MV-4-11 (cell line): ENCODE data around the gene ATP2A2.
A peak's percentile ranks its signal among the peaks of the same experiment; 100 is the strongest.
"Not testable (repeated sequence)": the region's sequence is repeated elsewhere in the genome, so short reads cannot be mapped to it uniquely, and the experiment has no call there.

Experiments
- DNase-seq: peaks from one replicate; lab custom pipeline; 2025; lab: John Stamatoyannopoulos, UW

ATP2A2 gene

DNA sequence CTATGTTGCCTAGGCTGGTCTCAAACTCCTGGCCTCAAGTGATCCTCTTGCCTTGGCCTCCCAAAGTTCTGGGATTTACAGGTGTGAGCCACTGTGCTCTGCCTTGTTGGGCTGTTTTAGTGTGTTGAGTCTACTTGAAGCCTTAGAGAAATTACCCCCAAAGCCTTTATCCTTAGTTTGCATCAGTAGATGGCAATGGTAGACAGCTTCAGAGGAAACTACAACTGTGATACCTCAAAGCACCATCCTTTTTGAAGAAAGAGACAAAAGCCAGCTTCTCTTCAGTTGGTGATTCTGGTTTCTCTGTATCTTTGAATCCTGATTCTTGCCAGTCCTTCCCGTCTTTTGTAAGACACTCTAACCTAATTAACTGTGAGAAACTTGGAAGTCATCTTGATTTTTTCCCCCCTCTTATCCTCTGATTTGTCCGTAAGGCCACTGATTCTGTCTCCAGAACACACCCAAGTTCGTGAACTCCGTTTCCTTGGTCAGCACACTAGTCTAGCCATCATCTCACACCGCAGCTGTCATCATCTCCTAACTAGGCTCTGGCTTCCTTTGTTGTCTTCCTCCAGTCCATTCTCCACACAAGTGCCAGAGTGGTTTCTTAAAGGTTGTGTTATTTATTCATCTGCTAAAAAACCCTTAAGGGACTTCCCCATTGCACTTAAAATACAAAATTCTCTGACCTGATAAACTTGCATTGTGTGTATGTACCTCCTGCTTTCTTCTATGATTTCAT lies 20.2 kb downstream of the ATP2A2 start:
- no peak for DNase-seq

DNA sequence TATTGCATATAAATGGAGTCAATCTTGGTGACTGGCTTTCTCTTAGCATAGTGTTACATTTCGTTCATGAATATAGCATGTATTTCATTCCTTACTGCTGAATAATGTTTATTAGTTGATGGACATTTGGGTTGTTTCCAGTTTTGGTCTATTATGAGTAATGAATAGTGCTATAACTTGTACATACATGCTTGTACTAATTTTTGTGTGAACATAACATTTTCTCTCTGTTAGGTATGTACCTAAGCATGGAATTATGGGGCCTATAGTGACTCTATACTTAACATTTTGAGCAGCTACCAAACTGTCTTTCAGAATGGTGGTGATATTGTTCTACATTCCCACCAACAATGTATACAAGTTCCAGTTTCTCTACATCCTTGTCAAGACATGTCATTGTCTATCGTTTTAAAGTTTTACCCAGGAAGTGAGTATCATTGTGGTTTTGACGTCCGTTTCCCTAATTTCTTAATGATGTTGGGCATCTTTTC lies 23.1 kb downstream of the ATP2A2 start:
- peak; percentile 28 for DNase-seq

DNA sequence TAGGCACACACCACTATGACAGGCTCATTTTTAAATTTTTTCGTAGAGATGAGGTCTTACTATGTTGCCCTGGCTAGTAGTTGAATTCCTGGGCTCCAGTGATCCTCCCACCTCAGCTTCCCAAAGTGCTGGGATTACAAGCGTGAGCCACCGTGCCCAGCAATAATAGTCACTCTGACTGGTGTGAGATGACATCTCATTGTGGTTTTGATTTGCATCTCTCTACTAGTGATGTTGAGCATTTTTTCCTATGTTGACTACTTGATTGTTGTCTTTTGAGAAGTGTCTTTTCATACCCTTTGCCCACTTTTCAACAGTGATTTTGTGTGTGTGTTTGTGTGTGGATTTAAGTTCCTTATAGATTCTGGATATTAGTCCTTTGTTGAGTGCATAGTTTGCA lies 26.3 kb downstream of the ATP2A2 start:
- DNase-seq = no peak

DNA sequence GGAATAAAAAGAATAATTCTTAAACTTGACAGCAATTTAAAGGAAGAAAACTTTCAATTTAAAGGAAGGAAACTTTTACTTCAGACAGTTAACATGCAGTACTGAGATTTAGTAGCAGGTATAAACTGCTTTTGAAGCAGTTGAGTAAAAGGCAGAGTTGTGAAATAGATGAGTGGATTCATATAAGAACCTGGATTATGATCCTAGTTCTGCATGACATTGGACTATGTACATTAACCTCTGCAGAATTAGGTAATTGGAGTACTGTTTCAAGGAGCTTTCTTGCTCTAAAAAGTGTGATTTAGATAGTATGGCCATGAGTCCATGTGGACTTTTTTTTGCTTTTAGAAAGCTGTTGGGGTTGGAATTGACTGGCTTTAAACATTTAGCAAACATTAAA lies 29.7 kb downstream of the ATP2A2 start:
- DNase-seq = no peak

DNA sequence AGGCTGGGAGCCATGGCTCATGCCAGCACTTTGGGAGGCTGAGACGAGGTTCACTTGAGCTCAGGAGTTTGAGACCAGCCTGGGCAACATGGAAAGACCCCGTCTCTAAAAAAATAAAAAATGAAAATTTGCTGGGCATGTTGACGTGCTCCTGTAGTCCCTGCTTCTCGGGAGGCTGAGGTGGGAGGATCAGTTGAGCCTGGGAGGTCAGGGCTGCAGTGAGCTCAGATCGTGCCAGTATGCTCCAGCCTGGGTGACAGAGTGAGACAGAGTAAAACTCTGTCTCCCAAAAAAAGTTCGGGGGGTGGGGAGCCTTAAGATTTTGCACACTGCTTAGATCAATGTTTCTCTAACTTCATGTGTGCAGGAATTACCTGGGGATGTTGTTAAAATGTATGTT lies 30.9 kb downstream of the ATP2A2 start:
- no peak for DNase-seq

DNA sequence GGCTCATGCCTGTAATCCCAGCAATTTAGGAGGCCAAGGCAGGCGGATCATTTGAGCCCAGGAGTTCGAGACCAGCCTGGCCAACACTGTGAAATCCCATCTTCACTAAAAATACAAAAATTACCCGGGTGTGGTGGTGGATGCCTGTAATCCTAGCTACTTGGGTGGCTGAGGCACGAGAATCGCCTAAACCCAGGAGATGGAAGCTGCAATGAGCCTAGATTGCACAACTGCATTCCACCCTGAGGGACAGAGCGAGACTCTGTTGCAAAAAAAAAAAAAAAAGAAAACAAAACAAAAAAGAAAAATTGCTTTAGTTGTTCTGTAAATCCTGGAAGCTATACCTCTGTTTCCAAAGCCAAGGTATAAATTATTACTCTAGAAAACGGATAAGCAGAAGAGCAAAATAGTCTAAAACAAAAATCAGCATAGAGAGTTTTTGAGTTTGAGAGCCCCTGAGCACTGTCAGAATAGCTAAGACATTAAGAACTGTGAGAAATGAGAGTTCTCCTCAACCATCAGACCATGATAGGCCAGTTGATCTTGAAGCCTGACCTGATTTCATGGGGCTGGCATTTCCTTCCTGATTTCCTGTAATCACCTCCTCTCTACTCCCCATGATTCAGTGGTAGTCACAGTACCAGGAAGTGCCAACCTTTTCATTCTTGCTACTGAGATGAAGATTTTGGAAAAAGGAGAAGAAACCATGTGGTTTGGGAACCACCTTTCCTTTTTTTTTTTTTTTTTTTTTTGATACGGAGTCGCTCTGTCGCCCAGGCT lies 31.7 kb downstream of the ATP2A2 start:
- DNase-seq = peak; percentile 33

DNA sequence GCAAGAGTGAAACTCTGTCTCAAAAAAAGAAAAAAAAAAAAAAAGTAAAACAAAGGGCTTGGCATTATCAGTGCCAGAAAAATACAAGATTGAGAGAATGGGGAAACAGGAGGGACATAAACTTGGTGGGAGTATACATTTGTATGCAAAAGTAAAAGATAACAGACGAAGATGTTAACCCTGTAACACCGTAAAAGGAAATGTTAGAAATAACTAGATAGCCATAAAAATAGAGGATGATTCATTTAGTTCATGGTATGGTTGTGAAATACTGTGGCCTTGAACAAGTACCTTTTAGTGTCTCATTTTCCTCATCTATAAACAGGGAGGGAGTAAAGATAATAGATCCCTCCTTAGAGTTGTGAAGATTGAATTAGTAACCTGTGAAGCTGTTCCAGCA lies 33.3 kb downstream of the ATP2A2 start:
- peak; percentile 73 for DNase-seq

DNA sequence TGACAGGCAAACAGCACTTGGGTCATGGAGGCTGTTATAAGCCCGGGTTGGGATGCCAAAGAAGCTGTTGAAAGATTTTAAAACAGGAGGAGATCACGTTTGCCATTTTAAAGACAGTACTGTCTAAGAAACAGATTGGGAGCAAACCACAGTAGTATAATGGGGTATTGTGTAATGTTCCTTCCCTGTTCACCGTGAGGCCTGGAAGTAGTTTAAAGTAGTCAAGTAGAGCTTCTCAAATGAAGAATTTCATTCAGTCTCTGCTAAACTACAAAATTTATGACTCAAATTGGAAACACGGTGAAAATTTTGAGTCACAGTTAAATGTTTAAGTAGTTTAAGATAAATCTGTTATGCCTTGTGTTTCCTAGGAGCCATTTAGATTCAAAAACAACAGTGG lies 35.8 kb downstream of the ATP2A2 start:
- DNase-seq = peak; percentile 68

DNA sequence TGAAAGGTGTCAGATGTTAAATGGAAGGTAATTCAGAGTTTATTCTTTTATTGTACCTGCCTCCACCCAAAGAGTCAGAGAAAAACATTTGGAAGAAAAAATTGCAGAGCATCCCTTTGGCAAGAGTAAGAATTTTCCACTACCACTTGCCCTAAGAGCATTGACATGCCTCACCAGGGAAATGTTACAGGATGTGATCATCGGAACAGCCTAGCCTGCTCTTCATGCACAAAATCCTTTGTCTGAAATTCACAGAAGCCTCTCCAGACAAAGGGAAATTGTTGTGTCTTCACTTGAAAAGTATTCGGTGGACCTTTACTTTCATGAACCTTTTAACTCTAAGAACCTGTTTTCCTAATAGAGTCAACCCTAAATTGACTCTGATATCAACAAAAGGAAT lies 36.9 kb downstream of the ATP2A2 start:
- no peak for DNase-seq

DNA sequence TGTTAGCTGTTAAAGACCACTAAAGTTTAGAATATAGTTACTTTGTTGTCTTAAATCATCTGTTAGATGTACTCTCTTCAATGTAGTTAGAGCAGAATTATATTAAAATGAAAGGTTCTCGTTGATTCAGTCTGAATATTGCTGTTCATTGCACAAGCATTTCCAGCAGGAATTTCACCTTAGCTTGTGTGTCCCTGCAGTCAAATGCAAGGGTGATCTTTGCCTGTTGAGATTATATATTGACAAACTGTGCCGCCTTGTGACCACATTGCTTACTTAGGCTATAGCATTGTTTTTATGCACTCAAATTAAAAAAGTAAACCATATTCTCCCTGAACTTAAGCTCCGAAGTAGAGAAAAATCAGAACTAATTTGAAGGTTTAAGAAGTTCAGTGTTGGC lies 39.5 kb downstream of the ATP2A2 start:
- no peak for DNase-seq

DNA sequence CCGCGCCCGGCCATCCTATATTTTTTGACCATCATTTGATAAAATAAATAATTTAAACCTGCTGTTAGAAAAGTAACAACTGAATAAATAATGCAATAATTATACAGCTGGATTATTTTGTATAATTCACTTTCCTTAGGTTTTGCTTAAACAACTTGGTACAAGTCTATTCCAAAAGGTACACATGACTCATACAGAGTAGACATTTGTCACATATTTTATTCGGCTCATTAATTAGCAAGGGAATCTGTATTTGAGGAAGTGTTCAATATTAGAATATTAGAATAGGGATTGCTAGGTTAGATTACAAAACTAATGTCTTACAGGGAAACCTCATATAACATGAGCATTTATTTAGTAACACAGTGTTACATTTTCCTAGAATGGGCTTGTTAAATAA lies 48.7 kb downstream of the ATP2A2 start:
- no peak for DNase-seq

DNA sequence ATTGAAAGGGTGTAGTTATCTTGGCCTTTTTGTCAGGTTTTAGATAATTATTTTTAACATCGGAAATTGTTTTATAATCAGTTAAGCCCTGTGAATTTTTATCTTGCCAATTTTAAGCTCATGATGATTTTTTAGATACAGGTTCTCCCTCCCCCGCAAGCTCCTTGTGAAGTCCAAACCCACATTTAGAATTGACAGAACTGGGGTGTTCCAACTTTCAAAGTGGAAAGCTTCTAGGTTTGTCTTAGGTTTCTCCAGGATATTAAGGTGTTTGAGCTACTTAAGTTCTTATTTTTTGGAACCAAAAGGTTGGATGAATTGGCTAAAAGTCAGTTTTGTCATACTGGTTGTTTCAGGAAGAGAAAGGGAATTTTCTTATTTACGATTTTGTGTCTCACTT lies 49.1 kb downstream of the ATP2A2 start:
- no peak for DNase-seq

DNA sequence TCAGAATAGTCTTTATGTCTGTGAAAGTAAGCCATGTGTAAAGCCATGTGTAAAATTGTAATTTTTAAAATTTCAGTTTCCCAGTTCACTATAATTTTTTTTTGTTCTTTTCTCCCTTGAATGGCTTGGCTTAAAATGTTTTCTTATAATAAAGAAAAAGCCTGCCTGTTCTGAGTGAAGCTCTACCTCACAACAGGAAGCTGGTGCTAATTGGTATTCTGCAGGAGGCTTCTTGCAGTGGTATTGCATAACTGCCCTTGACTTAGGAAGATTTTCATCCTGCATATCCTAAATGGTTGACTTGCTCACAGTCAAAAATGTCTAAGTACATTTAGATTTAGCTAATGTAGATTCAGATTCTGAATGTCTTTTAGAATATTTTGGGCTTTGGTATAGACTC lies 49.5 kb downstream of the ATP2A2 start:
- peak; percentile 72 for DNase-seq

DNA sequence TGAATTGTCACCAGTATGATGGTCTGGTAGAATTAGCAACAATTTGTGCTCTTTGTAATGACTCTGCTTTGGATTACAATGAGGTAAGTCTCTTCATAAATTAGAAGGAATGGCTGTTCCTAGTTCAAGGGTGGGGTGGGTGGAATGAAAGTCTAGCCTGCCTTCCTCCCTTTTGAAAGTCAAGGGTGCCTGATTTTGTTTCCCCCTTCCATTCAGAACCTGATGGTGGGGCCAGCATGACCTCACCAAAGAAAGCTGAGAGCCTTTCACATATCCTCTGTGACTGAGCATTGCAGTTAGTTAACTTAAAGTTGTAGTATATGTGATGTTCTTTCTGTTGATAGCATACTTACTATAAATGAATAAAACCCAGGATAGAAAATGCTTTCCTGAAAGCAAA lies 52.2 kb downstream of the ATP2A2 start:
- no peak for DNase-seq

DNA sequence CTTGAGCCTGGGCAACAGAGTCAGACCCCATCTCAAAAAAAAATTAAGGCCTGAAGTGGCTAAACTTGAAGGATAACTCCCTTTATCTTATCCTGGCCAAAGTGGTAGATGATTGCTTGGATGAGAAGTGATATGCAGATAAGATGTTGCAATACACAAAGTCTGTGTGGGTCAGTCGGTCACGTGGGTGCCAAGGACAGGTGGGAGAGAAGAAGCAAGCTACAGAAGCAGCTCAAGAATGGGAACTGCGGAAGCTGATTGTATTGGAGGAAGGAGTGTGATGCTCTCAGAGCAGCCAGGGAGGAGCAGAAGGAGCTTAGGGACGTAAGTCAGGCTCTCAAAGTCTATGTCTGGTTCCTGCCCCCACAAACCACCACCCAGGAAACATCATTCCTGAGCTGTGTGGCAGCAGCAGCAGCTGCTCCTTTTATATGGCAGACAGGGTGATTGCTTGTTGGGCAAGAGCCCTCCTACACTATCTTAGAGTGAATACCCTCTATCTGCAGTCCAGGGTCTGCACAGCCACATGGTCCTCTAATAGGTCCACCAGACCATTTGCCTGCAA lies 54.5 kb downstream of the ATP2A2 start:
- DNase-seq = no peak

DNA sequence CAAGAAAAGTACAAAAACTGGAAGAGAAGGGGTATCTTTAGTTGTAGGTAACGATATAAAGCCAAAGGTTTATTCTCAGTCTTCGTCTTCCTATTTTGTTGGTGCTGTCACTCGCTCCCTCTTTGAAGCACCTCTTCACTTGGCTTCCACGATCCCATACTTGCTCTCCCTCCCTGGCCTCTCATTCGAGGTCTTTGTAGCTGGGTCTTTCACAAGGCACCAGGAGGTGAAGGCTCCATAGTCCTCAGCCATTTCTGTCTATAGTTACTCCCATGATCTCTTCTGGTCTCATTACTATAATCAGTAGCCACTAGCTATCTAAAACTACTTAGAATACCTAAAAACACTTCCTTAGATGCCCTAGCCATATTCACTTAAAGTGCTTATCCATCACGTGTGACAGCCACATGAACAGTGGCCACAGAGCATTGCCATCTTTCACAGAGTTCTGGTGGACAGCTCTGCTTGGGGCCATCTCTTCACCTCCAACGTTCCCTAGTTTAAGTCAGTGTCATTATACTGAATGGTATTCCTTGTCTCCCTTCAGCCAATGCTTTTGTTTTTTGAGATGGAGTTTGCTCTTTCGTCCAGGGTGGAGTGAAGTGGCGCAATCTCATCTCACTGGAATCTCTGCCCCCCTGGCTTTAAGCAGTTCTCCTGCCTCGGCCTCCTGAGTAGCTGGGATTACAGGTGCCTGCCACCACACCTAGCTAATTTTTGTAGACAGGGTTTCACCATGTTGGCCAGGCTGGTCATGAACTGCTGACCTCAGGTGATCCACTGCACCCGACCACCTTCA lies 57.1 kb downstream of the ATP2A2 start:
- DNase-seq = no peak

DNA sequence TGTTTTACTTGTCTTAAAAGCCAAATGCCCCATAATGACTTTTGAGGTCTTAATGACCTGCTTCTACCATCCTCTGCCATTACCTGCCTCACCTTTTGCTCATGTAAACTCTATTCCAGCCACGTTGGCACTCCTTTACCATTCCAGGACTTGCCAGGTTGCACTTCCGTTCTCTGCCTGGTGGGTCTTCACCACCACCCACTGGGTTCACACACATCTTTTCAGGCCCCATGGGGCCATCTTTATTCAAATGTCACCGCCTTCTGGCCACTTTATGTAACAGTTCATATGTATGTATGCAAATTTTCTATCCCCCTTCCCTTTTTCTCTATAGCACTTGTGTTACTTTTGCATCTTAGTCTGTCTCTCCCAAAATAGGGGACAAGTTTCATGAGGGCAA lies 57.7 kb downstream of the ATP2A2 start:
- peak; percentile 10 for DNase-seq

DNA sequence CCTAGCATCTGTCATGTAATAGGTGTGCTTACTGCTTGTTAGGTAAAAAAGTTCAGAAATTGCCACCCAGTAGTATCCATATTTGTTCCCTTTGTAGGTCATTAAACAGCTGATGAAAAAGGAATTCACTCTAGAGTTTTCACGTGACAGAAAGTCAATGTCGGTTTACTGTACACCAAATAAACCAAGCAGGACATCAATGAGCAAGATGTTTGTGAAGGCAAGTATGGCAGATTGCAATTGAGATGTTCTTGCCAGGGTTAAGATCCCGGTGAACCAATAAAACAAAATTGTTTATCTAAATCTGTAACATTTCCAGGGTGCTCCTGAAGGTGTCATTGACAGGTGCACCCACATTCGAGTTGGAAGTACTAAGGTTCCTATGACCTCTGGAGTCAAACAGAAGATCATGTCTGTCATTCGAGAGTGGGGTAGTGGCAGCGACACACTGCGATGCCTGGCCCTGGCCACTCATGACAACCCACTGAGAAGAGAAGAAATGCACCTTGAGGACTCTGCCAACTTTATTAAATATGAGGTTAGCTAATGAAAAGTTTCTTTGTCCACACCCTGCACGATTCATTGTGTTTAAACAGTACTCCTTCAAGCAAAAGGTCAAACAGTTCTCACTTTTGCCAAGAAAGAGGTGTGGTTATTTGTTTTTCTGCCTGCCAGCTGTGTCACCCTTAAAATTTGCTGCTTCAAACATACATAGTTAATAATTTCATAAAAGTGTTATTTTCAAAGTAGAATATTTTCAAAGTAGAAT lies 58.3 kb downstream of the ATP2A2 start:
- no peak for DNase-seq

DNA sequence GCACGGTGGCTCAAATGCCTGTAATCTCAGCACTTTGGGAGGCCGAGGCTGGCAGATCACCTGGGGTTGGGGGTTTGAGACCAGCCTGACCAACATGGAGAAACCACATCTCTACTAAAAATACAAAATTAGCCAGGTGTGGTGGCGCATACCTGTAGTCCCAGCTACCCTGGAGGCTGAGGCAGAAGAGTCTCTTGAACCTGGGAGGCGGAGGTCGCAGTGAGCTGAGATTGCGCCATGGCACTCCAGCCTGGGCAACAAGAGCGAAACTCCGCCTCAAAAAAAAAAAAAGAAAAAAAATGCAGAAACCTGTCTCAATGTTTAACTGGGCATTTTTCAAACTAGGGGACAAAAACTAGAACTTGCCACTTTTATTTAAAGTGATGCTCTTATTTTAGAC lies 59.2 kb downstream of the ATP2A2 start:
- not testable (repeated sequence) for DNase-seq

DNA sequence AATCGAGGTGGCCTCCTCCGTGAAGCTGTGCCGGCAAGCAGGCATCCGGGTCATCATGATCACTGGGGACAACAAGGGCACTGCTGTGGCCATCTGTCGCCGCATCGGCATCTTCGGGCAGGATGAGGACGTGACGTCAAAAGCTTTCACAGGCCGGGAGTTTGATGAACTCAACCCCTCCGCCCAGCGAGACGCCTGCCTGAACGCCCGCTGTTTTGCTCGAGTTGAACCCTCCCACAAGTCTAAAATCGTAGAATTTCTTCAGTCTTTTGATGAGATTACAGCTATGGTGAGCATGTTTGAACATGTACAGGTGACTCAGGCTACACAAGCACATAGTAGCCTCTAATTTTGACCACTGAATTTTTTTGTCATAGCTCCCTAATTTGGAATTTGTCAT lies 59.7 kb downstream of the ATP2A2 start:
- DNase-seq = no peak

DNA sequence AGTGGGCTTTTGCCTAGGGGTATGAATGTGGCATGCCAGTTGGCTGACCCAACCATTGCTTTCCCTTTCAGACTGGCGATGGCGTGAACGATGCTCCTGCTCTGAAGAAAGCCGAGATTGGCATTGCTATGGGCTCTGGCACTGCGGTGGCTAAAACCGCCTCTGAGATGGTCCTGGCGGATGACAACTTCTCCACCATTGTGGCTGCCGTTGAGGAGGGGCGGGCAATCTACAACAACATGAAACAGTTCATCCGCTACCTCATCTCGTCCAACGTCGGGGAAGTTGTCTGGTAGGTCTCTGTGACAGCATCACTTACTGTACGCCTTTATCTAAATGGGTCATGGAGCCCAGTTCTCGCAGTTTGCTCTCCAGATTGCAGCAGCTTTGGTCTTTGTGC lies 61.1 kb downstream of the ATP2A2 start:
- no peak for DNase-seq

DNA sequence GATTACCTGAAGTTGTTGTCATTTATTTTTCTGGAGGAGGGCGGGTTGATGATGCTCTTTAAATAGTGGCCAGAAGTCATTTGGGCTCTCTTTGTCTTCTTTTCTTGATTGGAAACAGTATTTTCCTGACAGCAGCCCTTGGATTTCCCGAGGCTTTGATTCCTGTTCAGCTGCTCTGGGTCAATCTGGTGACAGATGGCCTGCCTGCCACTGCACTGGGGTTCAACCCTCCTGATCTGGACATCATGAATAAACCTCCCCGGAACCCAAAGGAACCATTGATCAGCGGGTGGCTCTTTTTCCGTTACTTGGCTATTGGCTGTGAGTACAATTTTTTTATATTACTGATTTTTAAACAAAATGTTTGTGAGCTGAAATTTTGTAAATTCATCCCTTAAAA lies 62.1 kb downstream of the ATP2A2 start:
- DNase-seq = no peak
